GM06990 (cell line): ENCODE measurements around the gene NCAPD3.

Source experiments
- DNase-seq: peaks from one replicate; pipeline ENCODE4 v3.0.0-alpha.2; 2011; ENCODE audit not compliant: insufficient read length; ENCODE audit errors: extremely low read depth
- H3K27me3 ChIP-seq: replicated peaks from 2 replicates; pipeline ENCODE4 v1.6.0; 2011; ENCODE audit warnings: low read length; ENCODE audit not compliant: control insufficient read depth, insufficient read depth
- H3K36me3 ChIP-seq: 2 replicates; pipeline ENCODE4 v1.5.1; 2011; ENCODE audit warnings: low read length; ENCODE audit not compliant: control insufficient read depth, insufficient read depth
- H3K4me3 ChIP-seq: replicated peaks from 2 replicates; pipeline ENCODE4 v1.5.1; 2011; ENCODE audit warnings: low read depth, mild to moderate bottlenecking, control low read depth, low read length
- CTCF ChIP-seq: IDR thresholded peaks from 2 replicates; pipeline ENCODE4 v1.5.1; 2011; ENCODE audit warnings: low read length, control low read depth, mild to moderate bottlenecking, inconsistent platforms; ENCODE audit not compliant: insufficient read depth, poor library complexity, severe bottlenecking

The NCAPD3 gene

GRCh38 chr11:134150195-134150903, 73.4 kb downstream of the NCAPD3 start:
- peaks cover 8% of the 10 kb centered on the region for H3K36me3 ChIP-seq
- no peak for DNase-seq
- no peaks in the 10 kb centered on the region for H3K27me3 ChIP-seq
- H3K4me3 ChIP-seq = no peak overlapping the region
- no peak for TF ChIP-seq CTCF

GRCh38 chr11:134149371-134149770, 74.4 kb downstream of the NCAPD3 start:
- Histone ChIP-seq H3K27me3 (no peaks in the 10 kb centered on the region), H3K4me3 (no peak overlapping the region), H3K36me3 (peaks cover 4% of the 10 kb centered on the region)
- TF ChIP-seq CTCF = no peak
- DNase-seq = no peak

- Histone ChIP-seq H3K36me3 (peaks cover 4% of the 10 kb centered on the region), H3K4me3 (no peak overlapping the region), H3K27me3 (no peaks in the 10 kb centered on the region)
- DNase-seq = no peak
- TF ChIP-seq CTCF = no peak
Measured at GRCh38 chr11:134146598-134146997, 77.2 kb downstream of the NCAPD3 start.

- Histone ChIP-seq H3K36me3 (peaks cover 3% of the 10 kb centered on the region), H3K27me3 (no peaks in the 10 kb centered on the region), H3K4me3 (no peak overlapping the region)
- no peak for DNase-seq
- no peak for TF ChIP-seq CTCF
Measured at GRCh38 chr11:134145715-134146114, 78.1 kb downstream of the NCAPD3 start.

- Histone ChIP-seq H3K36me3 (peaks cover 3% of the 10 kb centered on the region), H3K27me3 (no peaks in the 10 kb centered on the region), H3K4me3 (no peak overlapping the region)
- TF ChIP-seq CTCF = no peak
- no peak for DNase-seq
Measured at GRCh38 chr11:134144744-134145143, 79.0 kb downstream of the NCAPD3 start.

GRCh38 chr11:134143801-134144200, 80.0 kb downstream of the NCAPD3 start:
- no peaks in the 10 kb centered on the region for H3K36me3 ChIP-seq
- no peaks in the 10 kb centered on the region for H3K27me3 ChIP-seq
- no peak overlapping the region for H3K4me3 ChIP-seq
- TF ChIP-seq CTCF = no peak
- DNase-seq = no peak
